Kidney epithelial cell (primary cell): ENCODE results near the gene DENND2A. TPM values are rescaled to one million over a fixed set of nuclear protein-coding genes. Genes with fewer than 3 reads are reported as not detected.

Experiments
- DNase-seq: peaks from one replicate; pipeline ENCODE4 v3.0.0-alpha.2; 2010; ENCODE audit warnings: low read depth
- H3K27me3 ChIP-seq: 2 replicates; pipeline ENCODE4 v1.6.0; 2011; ENCODE audit warnings: low read length; ENCODE audit not compliant: control insufficient read depth, insufficient read depth
- H3K36me3 ChIP-seq: 2 replicates; pipeline ENCODE4 v1.5.1; 2011; ENCODE audit warnings: low read length; ENCODE audit not compliant: control insufficient read depth, insufficient read depth
- H3K4me3 ChIP-seq: 2 replicates; pipeline ENCODE4 v1.5.1; 2011; ENCODE audit warnings: low read depth, mild to moderate bottlenecking, control low read depth, low read length
- CTCF ChIP-seq: IDR thresholded peaks from 2 replicates; pipeline ENCODE4 v1.5.1; 2011; ENCODE audit warnings: mild to moderate bottlenecking, moderate library complexity, low read length, control low read depth, inconsistent platforms; ENCODE audit not compliant: insufficient read depth, poor library complexity, severe bottlenecking
- total RNA-seq: library from RNA; depleted of rRNA; stranded (reverse); fragments of >200 nt; gene quantifications from 2 replicates; pipeline ENCODE4 v1.2.3, GENCODE V29; 2015

The DENND2A gene
- total RNA-seq, 1 donor from 2014 or later: 14.8 TPM

- DNase-seq: no peak
- H3K27me3 ChIP-seq: no peaks in the 10 kb centered on the region
- no peak for TF ChIP-seq CTCF
- H3K36me3 ChIP-seq: no peaks in the 10 kb centered on the region
- no peak overlapping the region for H3K4me3 ChIP-seq
Measured at GRCh38 chr7:140541176-140541512, 99.5 kb downstream of the DENND2A start.

- DNase-seq: no peak
- no peak for TF ChIP-seq CTCF
- H3K36me3 ChIP-seq: no peaks in the 10 kb centered on the region
- no peak overlapping the region for H3K4me3 ChIP-seq
- H3K27me3 ChIP-seq: no peaks in the 10 kb centered on the region
Measured at GRCh38 chr7:140540136-140540777, 100.4 kb downstream of the DENND2A start.

GRCh38 chr7:140539461-140539860, 101.2 kb downstream of the DENND2A start:
- no peak for TF ChIP-seq CTCF
- no peak overlapping the region for H3K4me3 ChIP-seq
- DNase-seq: no peak
- no peaks in the 10 kb centered on the region for H3K27me3 ChIP-seq
- H3K36me3 ChIP-seq: no peaks in the 10 kb centered on the region

- no peak for DNase-seq
- Histone ChIP-seq H3K27me3 (no peaks in the 10 kb centered on the region), H3K4me3 (no peak overlapping the region), H3K36me3 (no peaks in the 10 kb centered on the region)
- TF ChIP-seq CTCF: no peak
Measured at GRCh38 chr7:140537750-140538482, 102.7 kb downstream of the DENND2A start.

GRCh38 chr7:140534743-140535142, 105.9 kb downstream of the DENND2A start:
- Histone ChIP-seq H3K36me3 (no peaks in the 10 kb centered on the region), H3K4me3 (no peak overlapping the region), H3K27me3 (no peaks in the 10 kb centered on the region)
- DNase-seq: no peak
- TF ChIP-seq CTCF: no peak
